Gastroesophageal sphincter (tissue), 3 donors: ENCODE results near the gene CSNK1G1.

Experiments used
- POLR2AphosphoS5 ChIP-seq: sonication (generic); formaldehyde crosslinking; IDR thresholded peaks from one replicate; pipeline ENCODE4 v1.6.1; 2017; ENCODE audit warnings: antibody characterized with exemption
- TF ChIP-seq, protein P1 (sequence below), 4 experiments: fragments of 200-600 bp in 2 of 4; fragments of 450-650 bp in 2 of 4; sonication (generic) in 1 of 4; IDR thresholded peaks; one replicate each; pipeline ENCODE4 v1.5.1; 2017 to 2019; ENCODE audit warnings: antibody characterized with exemption in 4 of 4, mild to moderate bottlenecking in 2 of 4, moderate library complexity in 2 of 4

DNA sequence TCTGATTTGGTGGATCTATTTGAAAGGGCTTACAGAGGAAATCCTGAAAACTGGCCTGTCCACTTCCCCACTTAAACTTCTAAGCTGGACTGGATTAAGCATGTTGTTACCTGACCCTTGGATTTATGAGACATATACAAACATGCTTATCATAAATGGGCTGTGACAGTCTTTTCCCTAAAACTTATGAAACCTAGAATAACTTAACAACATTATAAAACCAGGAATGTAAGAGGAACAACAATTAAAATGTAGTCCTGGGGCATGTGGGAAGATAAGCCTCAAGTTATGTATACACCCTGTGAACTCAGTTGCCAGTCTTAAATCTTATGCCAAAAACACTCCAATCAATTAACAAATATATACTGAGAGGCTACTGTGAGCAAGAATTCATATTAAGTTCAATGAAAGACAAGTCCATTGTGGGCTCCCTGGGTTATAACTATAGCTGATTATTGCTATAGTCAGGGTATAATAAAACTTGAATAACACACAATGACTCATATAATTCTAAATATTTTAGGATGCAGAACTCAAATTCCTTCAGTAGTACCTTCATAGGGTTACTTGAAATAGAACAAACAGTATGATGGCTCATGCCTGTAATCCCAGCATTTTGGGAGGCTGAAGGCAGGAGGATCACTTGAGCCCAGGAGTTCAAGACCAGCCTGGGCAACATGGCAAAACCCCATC, 105.9 kb downstream of the CSNK1G1 start:
- TF ChIP-seq, protein P1, sequence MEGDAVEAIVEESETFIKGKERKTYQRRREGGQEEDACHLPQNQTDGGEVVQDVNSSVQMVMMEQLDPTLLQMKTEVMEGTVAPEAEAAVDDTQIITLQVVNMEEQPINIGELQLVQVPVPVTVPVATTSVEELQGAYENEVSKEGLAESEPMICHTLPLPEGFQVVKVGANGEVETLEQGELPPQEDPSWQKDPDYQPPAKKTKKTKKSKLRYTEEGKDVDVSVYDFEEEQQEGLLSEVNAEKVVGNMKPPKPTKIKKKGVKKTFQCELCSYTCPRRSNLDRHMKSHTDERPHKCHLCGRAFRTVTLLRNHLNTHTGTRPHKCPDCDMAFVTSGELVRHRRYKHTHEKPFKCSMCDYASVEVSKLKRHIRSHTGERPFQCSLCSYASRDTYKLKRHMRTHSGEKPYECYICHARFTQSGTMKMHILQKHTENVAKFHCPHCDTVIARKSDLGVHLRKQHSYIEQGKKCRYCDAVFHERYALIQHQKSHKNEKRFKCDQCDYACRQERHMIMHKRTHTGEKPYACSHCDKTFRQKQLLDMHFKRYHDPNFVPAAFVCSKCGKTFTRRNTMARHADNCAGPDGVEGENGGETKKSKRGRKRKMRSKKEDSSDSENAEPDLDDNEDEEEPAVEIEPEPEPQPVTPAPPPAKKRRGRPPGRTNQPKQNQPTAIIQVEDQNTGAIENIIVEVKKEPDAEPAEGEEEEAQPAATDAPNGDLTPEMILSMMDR (IDR thresholded peaks at IDR 0.05) = no peak
- no peak for TF ChIP-seq POLR2AphosphoS5
